H1 (cell line): ENCODE data around the gene CFAP298. TPM values are rescaled to one million over a fixed set of nuclear protein-coding genes. Genes with fewer than 3 reads are reported as not detected.

Experiments used
- BCL11A ChIP-seq, 2 experiments: IDR thresholded peaks; one replicate each; pipeline ENCODE4 v1.6.1; 2011; ENCODE audit warnings: low read depth in 2 of 2, low read length in 2 of 2, mild to moderate bottlenecking in 2 of 2
- FOSL1 ChIP-seq: IDR thresholded peaks from 2 replicates; pipeline ENCODE4 v1.6.1; 2011; ENCODE audit warnings: mild to moderate bottlenecking, low read depth, low read length, moderate library complexity; ENCODE audit not compliant: insufficient read depth
- KDM5A ChIP-seq: fragments of 200-600 bp; IDR thresholded peaks from 2 replicates; pipeline ENCODE4 v1.7.1; 2012; ENCODE audit warnings: mild to moderate bottlenecking, low read length, inconsistent platforms, mixed read lengths
- POLR2AphosphoS5 ChIP-seq: IDR thresholded peaks from 2 replicates; pipeline ENCODE4 v1.6.1; 2011; ENCODE audit warnings: low read depth, low read length
- RFX5 ChIP-seq: IDR thresholded peaks from 2 replicates; pipeline ENCODE4 v1.6.1; 2011; ENCODE audit warnings: low read depth, low read length, improper control_type of control experiment, borderline replicate concordance
- RXRA ChIP-seq: IDR thresholded peaks from 2 replicates; pipeline ENCODE4 v1.6.1; 2011; ENCODE audit warnings: low read depth, mild to moderate bottlenecking, low read length, moderate library complexity; ENCODE audit not compliant: insufficient read depth
- SIN3A ChIP-seq, 2 experiments: IDR thresholded peaks in 1 of 2; conservative IDR thresholded peaks in 1 of 2; 2 replicates each; pipeline ENCODE4 v1.6.1; 2011 to 2012; ENCODE audit warnings: low read length in 2 of 2, improper control_type of control experiment in 1 of 2, low read depth in 1 of 2, mild to moderate bottlenecking in 1 of 2
- polyA plus RNA-seq, 7 experiments: library from polyadenylated mRNA; depleted of rRNA in 3 of 7; stranded (reverse) in 5 of 7; unstranded in 2 of 7; fragments of >200 nt in 5 of 7; fragments of 200-250 nt in 2 of 7; gene quantifications; 1 replicate in 5 of 7; 2 replicates in 1 of 7; 4 replicates in 1 of 7; pipeline versions ENCODE4 v1.2.1 to v1.2.3, GENCODE V29; 2011 to 2013; ENCODE audit warnings: missing spikeins in 2 of 7, mixed read lengths in 2 of 7
- total RNA-seq: library from RNA; stranded (reverse); fragmentation: NEBNext Ultra II Directional; extraction: Animal tissue kit (Norgen Biotek cat#: 25700); gene quantifications from 2 replicates; pipeline ENCODE4 v1.2.1, GENCODE V29; 2021
- TF ChIP-seq, protein P1 (sequence below): IDR thresholded peaks from 2 replicates; pipeline ENCODE4 v1.6.1; 2012; ENCODE audit warnings: inconsistent platforms

CFAP298 gene
- total and polyA plus RNA-seq, 2 of the 8 experiments (the other 6 are each of a cell fraction or from before 2014, with no cell fraction given) = 43.0 to 68.1 TPM

DNA sequence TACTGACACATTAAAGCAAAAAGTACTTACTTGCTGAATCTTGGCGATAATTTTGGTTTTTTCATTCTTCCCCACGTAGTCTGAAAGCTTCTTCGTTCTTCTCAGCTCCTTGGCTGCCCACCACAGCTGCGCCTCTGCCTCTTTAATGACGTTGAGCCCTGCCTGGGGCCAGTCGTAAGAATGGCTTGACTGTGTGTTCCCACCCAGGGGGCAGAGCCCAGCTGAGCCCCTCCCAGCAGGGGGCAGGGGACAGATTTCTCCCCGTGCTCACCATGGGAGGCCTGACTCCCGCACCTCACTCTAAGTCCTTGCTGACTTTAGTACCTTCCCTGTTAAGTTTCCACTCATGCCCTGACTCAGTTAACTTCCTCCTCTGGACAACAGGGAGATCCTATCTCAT is 9.0 kb downstream of the CFAP298 start (continued):
- TF ChIP-seq, protein P1, sequence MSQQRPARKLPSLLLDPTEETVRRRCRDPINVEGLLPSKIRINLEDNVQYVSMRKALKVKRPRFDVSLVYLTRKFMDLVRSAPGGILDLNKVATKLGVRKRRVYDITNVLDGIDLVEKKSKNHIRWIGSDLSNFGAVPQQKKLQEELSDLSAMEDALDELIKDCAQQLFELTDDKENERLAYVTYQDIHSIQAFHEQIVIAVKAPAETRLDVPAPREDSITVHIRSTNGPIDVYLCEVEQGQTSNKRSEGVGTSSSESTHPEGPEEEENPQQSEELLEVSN = no peak
- TF ChIP-seq BCL11A (IDR thresholded peaks at IDR 0.05; ENCODE audit: low read depth in 2 of 2, low read length in 2 of 2) (no peak), KDM5A (no peak), SIN3A (conservative IDR thresholded peaks at IDR 0.05 in 1 of 2, IDR thresholded peaks at IDR 0.05 in 1 of 2; ENCODE audit: low read depth in 1 of 2, low read length in 2 of 2) (no peak), FOSL1 (no peak), RXRA (no peak), RFX5 (no peak), POLR2AphosphoS5 (no peak)
